Measurements from ENCODE around the gene NFU1. TPM values are rescaled to one million over a fixed set of nuclear protein-coding genes. Genes with fewer than 3 reads are reported as not detected.

NFU1 gene
- total and polyA plus RNA-seq, 9 of the 15 experiments (the other 6 are each of a cell fraction or from before 2014, with no cell fraction given), result 33.3 to 61.8 (median 53.7) TPM

DNA sequence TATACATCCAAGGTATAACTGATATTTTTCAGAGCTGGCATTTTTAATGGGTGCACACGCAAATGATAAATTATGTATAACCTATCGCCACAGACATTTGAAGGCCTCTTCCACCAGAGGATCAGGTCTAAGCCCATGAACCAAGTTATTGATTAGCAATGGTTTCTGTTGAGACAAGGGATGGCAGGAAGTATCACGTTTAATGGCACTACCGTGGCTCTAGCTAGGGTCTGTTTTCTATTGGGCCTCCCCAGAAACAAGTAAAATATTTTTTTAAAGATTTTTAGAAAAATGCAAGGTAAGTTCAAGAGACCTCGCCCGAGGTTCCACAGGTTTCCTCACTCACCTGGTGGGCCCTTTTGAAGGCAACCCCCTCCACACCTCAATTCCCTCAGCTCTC, 50.9 kb downstream of the NFU1 start (continued):
- TF ChIP-seq ZNF395 (CRISPR knock-in tag; IDR thresholded peaks at IDR 0.05) (peak; percentile 60; the same call in 1 of the 2 replicates), ILK (tag; IDR thresholded peaks at IDR 0.05; ENCODE audit: borderline replicate concordance, low read depth) (no peak), NR1H2 (CRISPR knock-in tag; IDR thresholded peaks at IDR 0.05) (no peak), ZNF77 (CRISPR knock-in tag; IDR thresholded peaks at IDR 0.05) (no peak), RHOXF2B (CRISPR knock-in tag; conservative IDR thresholded peaks at IDR 0.05) (no peak), CEBPG (CRISPR knock-in tag; IDR thresholded peaks at IDR 0.05) (no peak), CEBPG (tag; conservative IDR thresholded peaks at IDR 0.05 in 1 of 2, IDR thresholded peaks at IDR 0.05 in 1 of 2) (no peak), ARNT (IDR thresholded peaks at IDR 0.05) (0 out of 4 replicates have a peak, but pooled peaks of 1 of the 2 experiments have one; percentile 7)
- TF ChIP-seq, protein P1, sequence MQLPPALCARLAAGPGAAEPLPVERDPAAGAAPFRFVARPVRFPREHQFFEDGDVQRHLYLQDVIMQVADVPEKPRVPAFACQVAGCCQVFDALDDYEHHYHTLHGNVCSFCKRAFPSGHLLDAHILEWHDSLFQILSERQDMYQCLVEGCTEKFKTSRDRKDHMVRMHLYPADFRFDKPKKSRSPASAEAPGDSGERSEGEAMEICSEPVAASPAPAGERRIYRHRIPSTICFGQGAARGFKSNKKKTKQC (CRISPR knock-in tag; IDR thresholded peaks at IDR 0.05), result no peak
- TF ChIP-seq, protein P2, sequence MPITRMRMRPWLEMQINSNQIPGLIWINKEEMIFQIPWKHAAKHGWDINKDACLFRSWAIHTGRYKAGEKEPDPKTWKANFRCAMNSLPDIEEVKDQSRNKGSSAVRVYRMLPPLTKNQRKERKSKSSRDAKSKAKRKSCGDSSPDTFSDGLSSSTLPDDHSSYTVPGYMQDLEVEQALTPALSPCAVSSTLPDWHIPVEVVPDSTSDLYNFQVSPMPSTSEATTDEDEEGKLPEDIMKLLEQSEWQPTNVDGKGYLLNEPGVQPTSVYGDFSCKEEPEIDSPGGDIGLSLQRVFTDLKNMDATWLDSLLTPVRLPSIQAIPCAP (CRISPR knock-in tag; IDR thresholded peaks at IDR 0.05; ENCODE audit: borderline replicate concordance), result no peak
- TF ChIP-seq, protein P3, sequence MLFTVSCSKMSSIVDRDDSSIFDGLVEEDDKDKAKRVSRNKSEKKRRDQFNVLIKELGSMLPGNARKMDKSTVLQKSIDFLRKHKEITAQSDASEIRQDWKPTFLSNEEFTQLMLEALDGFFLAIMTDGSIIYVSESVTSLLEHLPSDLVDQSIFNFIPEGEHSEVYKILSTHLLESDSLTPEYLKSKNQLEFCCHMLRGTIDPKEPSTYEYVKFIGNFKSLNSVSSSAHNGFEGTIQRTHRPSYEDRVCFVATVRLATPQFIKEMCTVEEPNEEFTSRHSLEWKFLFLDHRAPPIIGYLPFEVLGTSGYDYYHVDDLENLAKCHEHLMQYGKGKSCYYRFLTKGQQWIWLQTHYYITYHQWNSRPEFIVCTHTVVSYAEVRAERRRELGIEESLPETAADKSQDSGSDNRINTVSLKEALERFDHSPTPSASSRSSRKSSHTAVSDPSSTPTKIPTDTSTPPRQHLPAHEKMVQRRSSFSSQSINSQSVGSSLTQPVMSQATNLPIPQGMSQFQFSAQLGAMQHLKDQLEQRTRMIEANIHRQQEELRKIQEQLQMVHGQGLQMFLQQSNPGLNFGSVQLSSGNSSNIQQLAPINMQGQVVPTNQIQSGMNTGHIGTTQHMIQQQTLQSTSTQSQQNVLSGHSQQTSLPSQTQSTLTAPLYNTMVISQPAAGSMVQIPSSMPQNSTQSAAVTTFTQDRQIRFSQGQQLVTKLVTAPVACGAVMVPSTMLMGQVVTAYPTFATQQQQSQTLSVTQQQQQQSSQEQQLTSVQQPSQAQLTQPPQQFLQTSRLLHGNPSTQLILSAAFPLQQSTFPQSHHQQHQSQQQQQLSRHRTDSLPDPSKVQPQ (CRISPR knock-in tag; IDR thresholded peaks at IDR 0.05; ENCODE audit: borderline replicate concordance), result no peak

Data from K562 (cell line).